Activated T-helper 1 cell treated with anti-CD3 and anti-CD28 coated beads, Interleukin-2, amount 50 U/mL, for 16 hours (primary cell): ENCODE data around the gene KLHL33.

Source experiments
- DNase-seq, 2 donors: peaks; one replicate each; pipeline ENCODE4 v3.0.0-alpha.2; 2020; ENCODE audit warnings: low read depth in 1 of 2, low spot score in 1 of 2

KLHL33 gene

DNA sequence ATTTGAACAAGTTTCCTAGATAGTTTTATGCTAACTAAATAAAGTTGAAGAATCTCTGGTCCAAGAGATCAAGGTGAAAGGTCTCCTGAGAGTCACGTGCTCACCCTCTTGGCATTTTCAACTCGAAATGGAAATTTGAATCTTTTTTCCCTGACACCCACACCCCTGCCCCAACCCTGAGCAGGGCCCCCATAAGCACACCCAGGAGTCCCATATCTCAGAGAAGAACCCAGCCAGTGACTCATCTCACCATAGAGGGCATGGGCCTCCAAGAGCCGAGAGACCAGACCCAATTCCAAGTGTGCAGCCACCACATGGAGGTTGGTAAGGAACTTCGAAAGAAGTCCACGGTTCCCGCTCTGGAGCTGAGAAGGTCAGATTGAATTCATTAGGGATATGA, 55.3 kb downstream of the KLHL33 start:
- DNase-seq: no peak

DNA sequence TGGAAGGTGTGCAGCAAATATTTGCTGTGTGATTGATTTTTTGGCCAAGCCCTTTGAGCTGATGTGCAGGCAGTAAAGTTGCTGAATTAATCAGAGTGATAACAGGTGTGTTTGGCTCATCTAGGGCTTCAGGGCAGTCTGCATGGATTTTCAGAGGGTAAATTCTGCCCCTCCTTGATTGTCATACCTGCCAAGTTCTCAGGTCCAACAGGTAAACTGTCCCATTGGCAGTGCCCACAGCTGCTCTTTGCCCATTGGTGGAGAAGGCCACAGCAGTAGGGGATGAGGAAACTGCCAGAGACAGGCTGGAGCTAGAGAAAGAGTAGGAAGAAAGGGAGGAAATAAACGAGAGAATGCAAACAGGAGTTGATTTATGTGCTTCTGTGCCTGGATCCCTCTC, 56.2 kb downstream of the KLHL33 start:
- no peak for DNase-seq

DNA sequence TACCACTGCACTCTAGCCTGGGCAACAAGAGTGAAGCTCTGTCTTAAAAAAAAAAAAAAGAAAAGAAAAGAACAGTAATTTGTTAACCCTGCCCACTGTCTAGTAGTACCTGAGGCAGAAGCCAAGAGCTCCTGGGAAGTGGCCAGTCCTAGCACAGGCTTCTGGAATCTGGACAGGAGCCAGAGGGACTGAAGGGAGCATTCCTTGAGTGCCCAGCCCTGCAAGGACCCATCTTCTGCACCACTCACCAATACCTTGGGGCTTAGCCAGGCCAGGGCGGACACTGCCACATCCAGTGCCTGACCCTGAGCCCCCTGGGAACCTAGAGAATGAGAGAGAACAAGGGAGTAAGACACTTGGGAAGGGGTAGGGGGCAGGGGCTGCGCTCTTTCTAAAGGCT, 58.8 kb downstream of the KLHL33 start:
- DNase-seq: no peak

DNA sequence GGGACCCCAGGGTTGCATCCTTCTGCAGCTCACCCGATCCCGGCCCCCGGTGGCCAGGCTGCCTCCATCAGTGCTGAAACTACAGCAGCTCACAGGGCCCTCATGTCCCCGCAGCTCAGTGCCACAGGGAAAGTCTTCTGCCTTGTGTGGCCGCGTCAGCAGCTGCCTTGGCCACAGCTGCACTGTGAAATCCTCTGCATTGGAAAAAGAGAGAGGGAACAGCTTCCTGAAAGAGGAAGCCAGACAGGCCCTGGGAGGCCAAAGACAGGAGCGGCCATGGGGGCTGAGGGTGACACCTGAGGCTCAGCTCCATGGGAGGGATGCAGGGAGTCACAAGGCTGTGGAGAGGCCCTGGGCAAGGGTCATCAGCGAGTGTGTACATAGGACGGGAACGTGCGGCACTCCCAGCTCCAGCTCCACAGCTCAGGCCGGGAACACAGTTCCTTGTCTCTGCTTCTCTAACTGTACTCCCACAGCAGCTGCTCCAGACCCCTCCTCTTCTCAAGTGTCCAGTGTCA, 59.8 kb downstream of the KLHL33 start:
- DNase-seq: no peak
